ENCODE data around the gene PAX5.

PAX5 gene

DNA sequence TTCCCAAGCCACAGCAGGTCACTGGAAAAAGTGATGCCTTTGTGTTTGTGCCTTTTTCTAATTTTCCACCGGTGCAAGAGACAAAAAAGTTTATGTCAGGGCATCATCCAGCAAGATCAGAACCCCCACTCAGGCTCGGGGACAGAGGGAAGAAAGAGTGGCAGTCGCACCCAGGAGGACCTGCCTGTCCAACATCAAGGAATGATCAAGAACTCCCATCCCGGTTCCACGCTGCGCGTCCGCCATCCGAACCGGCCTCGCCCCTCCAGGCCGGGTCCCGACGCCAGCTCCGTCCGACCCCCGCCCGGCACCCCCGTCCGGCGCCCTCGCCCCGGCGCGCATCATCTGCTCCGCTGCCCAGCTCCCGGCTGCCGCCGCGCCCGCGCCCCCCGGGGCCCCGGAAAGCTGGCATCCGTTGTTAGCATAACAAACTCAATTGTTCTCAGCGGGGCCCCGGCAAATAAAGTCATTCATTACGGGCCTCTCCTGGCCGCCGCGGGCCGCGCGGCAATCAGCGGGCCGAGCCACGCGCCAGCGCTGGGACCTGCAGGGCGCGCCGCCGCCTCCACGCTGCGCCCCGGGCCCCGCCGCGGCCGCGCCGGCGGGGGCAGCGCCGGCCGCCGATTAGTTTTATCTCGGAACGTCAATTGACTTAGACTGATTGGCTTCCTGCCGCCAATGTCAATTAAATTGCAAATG lies 48.1 kb downstream of the PAX5 start:
- DNase-seq, result no peak

DNA sequence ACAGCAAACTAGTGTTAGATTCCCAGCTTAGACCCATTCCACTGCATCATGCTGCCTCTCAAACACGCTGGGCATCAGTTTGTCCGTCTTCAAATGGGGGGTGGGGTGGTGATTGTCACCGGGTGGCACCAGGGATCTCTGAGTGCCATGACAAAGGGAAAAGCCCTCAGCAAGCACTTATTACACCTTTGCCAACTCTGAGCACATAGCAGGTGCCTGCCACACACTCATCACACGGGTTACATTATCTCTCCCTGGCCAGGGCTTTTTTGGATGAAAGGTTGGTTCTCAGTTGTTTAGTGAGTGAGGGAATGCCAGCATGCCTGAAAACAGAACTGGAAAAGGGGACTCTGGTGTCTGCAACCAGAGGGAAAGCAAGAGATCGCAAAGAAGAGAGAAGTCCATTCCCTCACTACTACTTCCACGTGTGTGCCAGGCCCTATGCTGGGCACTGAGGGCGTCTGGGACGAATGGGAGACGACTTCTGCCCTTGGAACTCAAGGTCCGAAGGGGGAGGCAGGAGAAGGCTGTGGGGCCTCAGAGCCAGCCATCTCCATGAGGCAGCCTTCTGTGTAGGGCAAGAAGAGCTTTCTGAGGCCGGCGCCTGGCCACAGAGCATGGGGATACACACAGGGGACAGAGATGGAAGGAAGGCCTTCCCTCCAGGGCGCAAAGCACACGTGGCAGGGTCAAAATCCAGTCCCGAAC lies 48.9 kb downstream of the PAX5 start:
- no peak for DNase-seq

DNA sequence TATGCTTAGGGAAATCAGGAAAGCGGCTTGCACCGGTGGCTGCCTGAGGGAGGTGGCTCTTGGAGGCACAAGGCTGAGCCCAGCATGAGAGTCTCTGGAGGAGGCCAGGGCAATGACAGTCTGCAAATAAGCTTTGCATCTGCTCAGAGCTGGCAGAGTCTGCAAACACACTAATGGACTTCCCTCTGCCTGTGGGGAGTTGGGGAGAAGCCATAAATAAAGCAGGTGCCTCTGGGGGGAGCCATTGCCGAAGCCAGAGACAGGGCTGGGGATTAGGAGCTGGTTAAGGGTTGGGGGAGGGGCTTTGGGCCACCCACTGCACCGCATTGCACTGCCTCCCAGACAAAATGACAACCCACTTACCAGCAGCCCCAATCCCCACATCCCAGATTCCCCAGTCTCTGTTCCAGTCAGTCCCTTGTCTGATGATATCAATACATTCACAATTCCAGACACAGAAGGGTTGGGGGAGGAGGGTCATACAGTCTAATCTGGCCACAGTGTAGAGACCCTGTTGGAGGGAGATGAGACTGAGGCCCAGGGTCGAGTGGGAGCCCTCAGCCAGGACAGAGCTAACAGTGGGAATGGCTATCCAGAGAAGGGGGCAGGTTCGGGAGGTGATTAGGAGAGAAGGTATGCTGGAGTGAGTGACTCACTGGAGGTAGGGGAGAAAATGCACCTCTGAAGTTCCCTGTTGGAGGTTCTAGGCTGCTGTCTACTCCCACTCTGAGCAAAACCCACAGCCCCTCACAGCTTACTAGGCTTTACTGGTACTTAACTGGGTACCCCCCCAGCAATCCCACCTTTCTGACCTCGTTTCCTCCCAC lies 53.7 kb downstream of the PAX5 start:
- DNase-seq, result no peak

DNA sequence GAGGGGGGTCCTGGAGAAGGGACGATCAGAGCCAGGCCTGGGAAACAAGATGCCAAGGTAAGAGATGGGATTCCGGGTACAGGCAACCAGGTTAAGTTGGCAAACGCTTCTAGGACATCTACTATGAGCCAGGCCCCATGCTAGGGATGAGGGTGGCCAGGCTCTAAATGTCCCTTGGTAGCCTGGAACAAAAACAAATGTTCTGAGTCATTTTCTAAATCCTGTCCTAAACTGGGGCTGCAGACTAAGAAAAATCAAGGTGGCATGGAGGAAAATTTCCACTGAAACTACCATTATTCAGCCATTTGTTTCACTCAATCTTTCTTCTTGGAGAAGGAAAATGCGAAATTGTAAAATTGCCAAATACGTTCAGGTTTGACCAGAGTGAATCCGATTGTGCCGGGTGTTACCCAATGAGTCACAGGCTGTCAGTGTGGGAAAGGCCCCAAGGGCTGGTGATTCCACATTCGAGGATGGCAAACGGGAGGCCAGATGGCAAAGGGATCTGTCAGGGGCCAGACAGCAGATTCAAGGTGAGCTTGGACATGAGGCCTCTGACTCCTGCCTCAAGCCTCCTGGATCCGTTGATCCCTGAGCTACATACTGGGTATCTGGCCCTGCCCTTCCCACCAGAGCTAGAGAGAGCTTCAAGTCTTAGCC lies 57.6 kb downstream of the PAX5 start:
- DNase-seq, result no peak

DNA sequence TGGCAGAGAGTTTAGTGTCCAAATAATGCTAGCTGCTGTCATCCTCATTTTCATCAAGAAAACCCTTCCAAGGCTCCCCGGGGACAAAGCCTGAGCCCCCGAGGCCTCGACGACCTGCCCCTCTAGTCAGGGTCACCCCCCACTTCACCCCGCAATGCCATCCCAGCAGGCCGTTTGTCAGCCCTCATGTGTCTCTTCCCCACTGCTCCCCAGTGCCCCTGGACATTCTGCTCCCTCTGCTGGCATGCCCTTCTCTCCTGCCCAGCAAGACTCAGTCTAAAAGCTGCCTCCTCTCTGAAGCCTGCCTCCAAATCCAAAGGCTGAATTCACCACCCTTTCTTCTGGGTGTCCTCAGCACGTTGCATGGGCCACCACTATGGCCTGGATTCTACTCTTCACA lies 59.3 kb downstream of the PAX5 start:
- no peak for DNase-seq

DNA sequence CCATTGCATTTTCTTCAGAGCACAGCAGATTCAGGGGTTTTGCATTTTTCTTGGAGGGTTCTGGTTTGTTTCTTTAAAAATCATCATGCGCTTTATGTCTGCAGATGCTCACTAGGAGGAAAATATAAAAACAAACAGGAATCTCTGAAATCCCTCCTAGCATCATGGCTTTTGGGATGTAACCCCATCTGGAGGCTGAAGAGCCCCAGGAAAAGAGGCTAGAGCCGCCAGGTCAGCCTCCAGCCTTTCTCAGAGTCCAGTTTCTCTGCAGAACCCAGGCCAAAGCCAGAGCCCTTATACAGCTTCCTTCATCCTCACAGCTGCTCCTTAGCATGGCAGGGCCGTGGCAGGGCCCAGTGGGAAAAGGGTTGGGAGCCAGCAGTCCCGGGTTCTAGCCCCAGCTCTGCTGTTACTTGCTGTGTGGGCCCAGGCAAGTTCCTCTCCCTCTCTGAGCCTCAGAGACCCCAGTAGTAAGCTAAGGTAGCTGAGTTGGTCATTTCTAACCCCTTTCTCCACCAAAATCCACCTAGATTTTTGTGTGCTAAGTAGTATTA lies 62.1 kb downstream of the PAX5 start:
- DNase-seq, result no peak

DNA sequence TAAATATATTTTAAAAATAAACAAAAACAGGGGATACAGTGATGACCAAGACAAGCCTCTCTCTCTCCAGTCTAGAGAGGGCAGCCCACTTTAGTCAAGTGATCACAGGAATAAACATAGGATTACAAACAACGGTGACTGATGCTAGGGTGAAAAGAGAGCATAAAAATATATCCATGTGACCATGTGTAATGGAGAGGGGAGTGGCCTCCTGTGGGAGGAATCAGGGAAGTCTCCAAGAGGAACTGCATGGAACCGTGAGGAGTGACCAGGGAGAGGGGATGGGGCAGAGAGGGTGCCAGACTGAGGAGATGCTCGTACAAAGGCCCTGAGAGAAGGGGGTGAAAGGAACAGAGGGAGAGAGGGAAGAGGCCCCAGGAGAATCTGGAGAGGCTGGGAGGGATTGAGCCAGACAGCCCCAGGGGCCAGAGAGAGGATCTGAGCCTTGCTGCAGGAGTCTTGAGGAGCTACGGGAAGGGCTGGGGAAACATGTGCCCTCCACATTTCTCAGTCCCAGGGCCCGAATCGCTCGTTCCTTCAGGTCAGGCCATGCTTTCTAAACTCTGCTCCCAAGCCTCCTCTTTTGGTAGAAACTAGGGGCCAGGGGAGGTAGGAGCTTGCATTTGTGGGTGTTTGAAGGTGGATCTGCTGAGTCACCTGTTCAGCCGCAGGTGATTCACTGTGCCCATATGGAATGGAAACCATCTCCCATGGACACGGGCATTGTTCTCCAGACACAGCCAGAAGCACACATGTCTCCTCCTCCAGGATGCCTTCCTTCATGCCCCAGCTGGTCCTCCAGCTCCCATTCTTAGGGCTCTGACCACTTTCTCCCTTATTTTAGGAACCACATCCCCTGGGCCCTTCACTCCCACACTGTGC lies 63.8 kb downstream of the PAX5 start:
- no peak for DNase-seq

DNA sequence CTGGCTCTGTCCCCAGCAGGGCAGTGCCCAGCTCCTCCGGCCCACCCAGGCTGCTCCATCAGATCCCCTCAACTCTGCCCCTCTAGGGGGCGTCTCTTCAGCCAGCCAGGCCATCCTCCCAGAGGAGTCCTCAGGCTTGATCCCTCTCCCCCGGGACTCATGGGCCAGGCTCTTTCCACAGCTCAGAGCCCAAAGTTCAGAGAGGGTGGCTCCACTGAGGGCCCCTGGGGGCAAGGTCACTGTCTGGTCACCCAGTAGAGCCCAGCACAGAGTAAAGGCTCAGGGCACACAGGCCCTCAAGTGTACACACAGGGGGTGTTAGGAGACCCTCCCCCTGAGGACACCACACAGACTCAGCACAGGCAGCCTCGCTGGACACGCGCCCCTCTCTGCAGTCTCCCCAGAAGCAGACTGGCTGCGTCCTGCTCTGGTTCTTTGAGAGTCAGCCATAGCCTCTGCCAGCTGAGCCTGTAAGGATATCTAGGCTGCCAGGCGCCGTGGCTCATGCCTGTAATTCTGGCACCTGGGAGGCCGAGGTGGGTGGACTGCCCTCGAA lies 64.8 kb downstream of the PAX5 start:
- DNase-seq, result no peak

DNA sequence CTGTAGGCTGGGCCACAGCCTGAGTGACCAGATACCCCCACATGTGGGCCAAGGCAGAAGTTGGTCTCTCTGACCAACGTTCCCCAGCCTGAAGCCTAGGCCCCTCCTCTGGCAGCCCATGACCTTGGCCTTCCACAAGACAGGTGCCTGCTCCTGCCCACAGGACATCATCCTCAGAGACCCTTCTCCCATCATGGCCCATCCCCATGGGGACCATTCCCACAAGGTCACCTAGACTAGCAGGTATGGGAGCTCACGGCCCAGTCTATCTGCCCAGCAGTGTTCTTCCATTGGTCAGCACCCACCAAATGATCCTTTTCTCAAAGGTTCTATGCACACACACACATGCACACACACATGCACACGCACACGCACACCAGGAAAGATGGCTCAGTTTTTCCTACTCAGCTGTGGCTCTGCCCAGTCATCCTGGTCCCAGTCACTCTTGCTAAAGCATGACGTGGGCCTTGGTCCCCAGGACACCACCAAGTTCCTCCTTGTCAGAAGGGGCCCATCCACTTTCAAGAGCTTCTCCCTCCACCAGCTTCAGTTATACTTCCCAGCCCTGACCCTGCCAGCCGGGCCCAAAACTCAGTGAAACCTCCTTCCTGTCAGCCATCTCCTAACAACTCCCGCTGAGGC lies 65.4 kb downstream of the PAX5 start:
- no peak for DNase-seq

DNA sequence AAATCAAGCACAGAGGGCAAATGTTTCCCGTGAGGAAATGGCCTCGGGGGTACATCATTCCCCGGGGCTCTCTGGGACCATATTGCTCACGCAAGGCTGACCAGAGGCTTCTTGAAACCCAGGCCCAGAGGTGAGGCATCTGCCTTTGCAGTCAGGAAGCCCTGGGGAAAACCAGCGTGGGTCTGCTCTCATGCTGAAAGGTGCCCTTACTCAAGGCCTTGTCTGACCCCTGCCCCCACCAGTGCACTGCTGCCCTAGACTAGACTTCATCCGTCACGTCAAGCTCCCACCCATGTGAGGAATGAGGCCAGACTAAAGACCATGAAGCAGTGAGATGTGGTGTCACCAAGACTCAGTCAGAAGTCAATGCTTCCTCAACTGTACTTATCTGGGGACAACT lies 66.1 kb downstream of the PAX5 start:
- no peak for DNase-seq

DNA sequence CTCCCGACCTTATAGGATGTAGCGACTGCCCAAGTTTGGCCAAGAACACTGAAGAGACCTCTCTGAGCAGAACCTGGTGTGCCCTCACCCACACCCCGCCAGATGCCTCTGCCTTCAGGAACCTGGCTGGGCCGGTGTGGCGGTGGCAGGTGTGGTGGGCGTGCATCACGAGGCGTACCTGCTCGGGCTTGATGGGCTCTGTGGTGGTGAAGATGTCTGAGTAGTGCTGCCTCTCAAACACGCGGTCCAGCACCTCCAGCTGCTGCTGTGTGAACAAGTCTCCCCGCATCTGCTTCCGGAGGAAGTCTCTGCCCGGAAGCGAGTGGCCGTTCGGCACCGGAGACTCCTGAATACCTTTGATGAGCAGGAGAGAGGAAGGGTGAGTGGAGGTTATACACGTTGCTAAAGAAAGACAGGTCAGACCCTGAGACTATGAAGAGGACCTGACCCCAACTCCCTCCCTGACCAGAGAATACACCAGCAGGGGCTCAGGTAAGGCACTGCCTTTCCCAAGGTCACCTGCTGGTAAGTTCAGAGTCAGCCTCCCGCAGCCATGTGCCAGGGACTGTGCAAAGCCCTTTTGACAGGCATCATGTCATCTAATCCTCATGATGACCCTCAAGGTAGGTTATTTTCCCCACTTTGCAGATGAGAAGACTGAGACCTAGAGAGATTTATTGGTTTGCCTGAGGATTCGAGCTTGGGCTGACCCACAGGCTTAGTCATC lies 67.5 kb downstream of the PAX5 start:
- no peak for DNase-seq

DNA sequence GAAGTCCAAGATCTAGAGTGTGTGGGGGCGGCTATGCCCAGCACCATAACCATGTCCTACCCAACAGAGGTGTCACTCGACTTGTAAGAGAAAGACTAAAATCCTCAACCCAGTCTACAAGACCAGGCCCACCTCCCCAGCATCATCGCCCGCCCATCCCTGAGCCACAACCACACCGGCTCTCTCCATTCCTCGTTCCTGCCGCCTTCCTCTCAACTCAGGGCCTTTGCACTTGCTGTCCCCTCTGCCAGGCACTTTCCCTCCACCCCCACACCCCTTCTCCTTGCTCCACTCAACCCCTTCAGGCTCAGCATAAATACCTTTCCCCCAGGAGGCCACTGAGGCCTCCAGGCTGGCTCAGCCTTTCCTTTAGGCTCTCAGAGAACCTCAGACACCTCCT lies 69.3 kb downstream of the PAX5 start:
- DNase-seq, result no peak

DNA sequence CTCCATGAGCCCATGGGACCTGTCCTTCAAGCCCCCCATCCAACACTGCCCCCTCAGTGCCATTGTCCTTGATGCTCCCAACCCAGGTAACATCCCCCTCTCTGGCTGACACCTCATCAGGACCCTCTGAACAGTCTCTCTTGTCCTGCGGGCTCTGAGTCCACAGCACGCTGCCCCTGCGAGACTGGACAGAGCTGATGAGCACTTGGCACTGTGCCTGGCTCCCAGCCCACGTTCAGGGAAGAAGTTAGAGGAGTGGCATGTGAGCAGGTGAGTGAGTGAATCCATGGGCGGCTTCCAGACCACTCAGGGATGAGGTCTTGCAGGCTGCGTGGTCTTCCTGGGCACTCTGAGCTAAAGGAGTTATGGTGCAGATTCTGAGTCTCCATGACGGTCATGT lies 70.7 kb downstream of the PAX5 start:
- no peak for DNase-seq

DNA sequence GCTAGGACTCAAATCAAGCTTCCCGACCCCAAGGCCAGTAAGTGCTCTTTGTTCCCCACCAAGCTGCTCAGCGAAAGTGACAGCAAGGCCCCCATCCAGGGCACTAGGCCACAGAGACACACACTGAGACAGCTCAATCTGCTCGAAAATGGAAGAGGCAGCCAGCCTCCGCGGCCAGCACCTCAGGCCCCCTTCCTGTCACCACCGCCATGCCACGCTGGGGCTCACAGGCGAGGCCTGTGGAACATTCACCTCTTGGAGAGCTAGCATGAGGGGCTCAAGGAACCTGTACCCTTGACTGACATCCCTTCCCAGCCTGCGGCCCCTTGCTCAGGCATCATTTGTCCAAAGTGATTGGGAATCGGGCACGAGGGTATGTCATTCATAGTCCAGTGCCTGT lies 71.4 kb downstream of the PAX5 start:
- no peak for DNase-seq

DNA sequence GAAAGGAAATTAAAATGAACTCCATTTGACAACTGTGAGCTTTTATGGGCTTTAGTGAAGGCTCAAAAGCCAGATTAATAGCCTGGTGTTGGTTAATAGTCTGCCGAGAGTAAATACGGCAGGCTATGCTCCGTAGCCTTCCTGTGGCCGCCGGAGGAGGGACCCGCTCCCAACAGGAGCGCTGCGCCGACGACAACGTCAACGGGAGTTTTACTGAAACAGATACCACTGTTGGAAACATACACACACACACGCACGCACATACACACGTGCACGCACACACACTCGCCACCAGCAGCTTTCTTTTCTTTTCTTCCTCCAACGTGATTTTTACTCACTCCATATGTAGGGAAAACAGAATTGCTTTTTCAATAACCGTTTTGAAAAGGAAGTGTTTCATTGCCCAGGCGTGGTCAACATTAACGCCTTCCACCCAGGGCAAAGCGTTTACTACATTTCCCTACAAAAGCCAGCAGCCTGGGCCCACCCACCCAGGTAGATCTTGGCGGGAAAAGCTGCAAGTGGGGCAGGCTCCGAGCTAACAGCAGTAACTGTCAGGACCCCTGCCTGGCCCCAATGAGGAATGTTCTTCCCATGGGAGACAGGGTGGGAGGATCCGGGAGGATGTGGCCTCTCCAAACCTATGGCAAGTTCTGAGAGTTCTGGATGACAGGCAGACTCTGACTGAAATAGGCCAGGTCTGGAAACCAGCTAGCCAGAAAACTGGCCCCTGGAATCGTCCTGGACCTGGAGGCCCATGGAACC lies 72.3 kb downstream of the PAX5 start:
- DNase-seq, result no peak

DNA sequence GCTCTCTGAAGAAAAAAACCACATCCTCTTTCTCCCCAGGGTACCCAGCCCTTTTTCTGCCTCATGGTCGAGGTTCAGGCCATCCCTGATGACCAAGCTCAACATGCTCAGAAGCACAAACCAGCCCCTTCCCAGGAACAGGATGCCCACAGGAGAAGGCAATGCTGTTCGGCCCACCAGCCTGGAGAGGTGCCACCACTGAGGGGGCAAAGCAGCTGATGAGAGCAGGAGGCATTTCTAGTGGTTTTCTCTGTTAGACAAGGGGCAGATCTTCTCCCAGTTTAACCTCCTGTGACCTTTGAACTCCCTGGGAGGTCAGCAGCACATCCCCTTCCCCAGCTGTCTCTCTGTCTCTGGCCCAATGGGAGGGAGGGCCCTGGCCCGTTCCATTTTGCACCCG lies 73.0 kb downstream of the PAX5 start:
- no peak for DNase-seq

DNA sequence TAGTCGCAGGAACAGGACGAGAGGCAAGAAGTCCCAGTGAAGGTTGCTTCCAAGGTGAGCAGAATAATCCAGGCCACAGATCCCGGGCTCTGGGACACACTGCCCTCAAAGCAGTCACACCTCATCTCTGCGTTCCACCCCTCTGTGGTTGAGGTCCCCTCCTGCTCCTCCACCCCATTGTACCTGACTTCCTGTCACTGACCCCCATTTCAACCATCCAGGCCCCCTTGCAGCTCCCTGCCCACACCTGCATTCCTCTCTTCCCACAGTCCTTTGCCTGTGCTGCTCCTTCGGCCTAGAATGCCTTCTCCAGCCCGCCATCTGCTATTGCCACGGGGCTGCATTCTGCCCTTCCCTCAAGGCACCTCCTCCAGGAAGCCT lies 73.5 kb downstream of the PAX5 start:
- no peak for DNase-seq

DNA sequence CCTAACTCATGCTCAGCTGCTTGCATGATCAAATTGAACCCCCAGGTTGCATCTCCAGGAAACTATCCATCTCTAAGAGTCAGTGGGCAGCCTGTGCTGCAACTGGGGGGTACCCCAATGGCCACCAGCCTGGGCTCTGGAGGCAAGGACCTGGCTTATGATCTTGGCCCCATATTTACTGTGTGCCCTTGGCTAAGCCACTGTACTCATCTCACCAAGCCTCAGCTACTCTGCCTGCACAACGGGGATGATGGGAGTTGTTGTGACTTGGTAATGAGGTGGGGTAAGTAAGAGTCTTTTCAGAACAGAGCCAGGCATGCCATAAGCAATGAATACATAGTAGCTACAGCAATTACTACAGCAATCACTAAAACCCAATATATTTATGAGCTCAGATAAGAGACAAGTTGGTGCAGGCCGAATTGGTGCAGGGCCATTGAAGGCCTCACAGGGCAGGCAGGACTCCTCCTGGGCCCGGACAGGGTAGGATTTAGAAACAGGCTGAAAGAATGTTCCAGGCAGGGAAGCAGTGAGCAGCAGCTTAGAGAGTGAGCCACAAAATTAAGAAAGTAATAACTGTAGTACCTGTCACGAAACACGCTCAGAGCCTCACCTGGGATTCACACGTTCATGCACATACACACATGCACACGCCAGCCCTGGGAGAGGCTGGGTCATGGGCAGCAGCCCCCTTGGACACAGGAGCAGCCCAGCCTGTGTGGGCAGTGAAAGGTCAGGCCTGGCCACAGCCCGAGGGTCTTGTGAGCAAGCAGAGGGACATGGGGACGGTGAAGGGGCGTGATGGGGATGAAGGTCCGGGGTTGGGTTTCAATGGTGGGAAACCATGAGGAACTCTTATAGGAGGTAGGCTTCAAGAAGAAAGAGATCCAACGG lies 74.1 kb downstream of the PAX5 start:
- DNase-seq, result no peak

DNA sequence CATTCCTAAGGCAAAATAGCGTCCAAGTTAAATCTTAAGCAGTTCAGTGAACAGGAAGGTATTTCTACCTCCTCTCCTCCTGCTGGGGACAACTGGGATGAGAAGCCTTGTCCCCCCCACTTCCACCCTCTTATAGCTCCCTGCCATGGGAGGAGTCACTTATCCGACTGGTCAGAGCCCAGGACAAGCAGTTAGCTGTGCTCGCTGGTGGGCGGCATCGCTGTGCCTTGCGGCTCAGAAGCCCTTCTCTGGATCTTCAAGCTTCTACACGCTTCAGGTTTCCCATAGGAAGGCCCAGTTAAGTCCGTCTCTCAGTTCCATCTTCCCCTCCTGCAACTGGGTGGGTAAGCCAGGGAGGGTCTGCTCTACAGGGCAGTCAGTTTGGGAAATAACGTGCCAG lies 77.2 kb downstream of the PAX5 start:
- DNase-seq, result no peak

All from activated CD4-positive, alpha-beta T cell treated with anti-CD3 and anti-CD28 coated beads, Interleukin-2, amount 50 U/mL, for 16 hours (primary cell).